Activated CD8-positive, alpha-beta memory T cell treated with anti-CD3 and anti-CD28 coated beads, Interleukin-2, amount 50 U/mL, for 1 hour (primary cell): ENCODE measurements around the gene SPTBN1.
"Not testable (repeated sequence)": the region's sequence is repeated elsewhere in the genome, so short reads cannot be mapped to it uniquely, and the experiment has no call there.

Experiments used
- DNase-seq: peaks from one replicate; pipeline ENCODE4 v3.0.0-alpha.2; 2020; ENCODE audit errors: extremely low read depth

SPTBN1 gene

DNA sequence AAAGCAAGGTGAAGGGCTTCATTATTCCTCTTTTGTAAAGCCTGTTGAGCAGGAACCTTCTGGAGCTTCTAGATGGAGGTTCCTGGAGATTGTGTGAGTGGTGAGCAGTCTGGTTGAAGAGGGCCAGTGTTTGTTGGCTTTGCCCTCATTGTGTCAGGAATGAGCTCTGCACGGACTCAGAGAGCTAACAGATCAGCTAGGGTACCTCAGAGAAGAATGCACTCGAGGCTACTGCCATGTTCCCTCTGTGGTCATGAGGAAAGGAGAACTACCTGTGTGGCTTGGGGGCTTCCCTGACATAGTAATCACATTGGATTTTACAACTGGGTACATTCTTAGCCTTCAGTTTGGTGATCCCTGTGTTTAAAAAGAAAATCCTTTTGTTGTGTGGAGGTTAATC is 46.6 kb downstream of the SPTBN1 start:
- no peak for DNase-seq

DNA sequence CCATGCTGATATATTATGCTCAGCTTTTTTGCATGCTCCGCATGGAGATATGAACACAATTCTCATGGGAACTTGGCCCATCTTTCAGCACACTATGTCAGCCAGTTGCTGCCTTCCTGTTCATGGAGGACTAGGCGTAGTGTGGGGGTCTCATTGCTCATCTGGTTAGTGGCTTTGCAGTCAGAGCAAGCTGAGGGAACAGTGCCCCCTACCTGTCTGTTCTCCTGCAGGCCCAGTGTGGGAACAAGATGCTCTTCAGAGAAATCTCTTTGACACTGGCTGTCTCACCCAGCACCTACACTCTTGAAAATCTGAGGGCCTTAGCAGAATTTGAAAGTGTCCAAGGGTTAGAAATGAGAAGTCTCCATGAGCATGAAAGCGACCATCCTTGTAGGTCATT is 47.1 kb downstream of the SPTBN1 start:
- DNase-seq = no peak

DNA sequence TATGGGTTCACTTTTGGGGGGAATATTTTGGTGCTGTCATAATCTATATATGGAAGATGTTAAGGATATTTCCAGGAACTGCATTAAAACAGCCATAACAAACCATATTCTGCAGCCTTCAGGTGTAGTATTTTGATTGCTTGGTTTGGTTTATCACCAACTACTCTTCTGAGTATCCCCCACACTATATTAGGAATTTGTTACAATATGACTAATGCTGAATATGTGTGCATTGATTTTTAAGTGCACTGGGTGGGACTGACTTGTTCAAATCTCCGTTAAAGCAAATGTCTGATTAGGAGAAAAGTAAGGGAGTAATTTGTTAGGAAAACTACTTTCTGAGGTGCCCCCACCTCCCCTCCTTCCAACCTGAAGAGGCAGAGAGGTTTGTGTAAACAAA is 47.7 kb downstream of the SPTBN1 start:
- no peak for DNase-seq

DNA sequence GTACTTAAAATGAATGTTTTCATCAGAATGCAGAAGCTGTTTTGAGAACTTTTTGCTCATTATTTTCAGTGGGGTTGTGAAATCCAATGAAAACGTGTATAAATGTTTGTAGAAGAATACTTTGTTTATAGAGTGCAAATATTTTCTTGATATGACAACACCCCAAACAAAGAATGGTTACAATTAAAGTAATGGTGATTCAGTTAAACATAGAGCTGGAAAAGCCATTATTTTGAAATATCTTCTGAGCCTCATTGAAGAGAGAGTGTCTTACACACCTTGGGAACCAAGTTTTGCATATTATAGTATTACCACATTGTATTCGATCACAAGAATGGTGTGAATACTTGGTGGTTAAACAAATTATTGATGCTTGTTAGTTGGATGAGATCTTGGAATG is 48.7 kb downstream of the SPTBN1 start:
- DNase-seq = no peak

DNA sequence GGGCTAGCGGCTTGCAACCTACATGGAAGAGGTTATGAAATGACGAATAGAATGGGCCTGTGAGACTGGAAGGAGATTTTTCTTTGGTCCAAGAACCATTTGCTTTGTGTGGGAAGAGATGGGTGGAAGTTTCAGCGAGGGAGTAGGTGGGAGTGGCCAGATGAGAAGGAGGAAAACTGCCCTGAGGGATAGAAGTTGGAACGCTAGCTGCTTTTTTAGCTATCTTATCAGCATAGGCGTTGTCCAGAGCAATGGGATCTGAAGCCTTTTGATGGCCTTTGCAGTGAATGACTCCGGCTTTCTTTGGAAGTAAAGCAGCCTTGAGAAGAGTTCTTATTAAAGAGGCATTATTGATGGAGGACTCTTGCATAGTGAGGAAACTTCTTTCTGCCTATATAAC is 52.4 kb downstream of the SPTBN1 start:
- no peak for DNase-seq

DNA sequence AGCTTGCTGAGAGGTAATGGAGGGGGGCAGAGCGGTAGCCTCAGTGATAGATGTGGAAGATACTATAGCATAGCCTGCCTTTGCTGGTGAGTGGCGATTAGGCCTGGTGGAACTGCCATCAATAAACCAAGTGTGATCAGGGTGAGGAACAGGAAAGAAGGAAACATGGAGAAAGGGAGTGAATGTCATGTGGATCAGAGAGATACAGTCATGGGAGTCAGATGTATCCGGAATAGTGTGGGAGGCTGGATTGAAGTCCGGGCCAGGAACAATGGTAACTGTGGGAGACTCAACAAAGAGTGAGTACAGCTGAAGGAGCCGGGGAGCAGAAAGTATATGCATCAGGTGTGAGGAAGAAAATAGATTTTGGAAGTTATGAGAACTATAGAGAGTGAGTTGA is 52.9 kb downstream of the SPTBN1 start:
- DNase-seq = not testable (repeated sequence)

DNA sequence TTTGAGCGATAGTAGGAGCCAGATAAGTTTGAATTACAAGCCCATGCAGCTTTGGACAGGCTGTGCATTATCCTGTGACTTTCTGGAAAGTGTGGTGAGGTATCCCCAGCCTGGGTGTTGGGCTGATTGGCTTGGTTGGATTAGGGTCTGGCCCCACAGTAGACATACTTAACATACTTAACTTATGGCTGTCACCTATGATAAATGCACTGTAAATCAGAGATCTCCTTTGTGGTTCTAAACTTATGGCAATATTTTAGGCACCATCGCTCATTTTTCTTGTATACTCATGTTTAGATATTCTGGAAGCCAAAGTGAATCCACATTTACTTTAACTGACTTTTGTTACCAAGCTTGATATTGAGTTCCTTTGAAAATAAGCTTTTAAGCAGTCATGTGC is 54.8 kb downstream of the SPTBN1 start:
- no peak for DNase-seq

DNA sequence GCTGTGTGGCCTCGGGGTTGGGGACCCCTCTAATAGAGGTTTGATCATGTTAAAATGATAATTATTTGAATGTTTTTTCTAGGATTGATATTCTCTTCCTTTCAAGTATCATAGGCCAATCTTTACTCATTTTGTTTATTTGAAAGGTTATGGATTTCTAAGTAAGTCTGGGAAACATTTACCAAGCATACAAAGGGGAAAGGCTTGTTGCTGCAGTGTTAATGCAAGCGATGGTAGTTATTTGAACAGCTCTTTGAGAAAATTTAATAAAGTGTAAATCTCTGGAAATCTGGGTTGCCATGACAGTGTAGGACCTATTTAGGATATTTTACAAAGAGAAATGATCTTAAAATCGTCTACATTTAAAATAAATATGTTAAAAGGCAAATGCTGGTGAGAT is 56.1 kb downstream of the SPTBN1 start:
- DNase-seq = no peak

DNA sequence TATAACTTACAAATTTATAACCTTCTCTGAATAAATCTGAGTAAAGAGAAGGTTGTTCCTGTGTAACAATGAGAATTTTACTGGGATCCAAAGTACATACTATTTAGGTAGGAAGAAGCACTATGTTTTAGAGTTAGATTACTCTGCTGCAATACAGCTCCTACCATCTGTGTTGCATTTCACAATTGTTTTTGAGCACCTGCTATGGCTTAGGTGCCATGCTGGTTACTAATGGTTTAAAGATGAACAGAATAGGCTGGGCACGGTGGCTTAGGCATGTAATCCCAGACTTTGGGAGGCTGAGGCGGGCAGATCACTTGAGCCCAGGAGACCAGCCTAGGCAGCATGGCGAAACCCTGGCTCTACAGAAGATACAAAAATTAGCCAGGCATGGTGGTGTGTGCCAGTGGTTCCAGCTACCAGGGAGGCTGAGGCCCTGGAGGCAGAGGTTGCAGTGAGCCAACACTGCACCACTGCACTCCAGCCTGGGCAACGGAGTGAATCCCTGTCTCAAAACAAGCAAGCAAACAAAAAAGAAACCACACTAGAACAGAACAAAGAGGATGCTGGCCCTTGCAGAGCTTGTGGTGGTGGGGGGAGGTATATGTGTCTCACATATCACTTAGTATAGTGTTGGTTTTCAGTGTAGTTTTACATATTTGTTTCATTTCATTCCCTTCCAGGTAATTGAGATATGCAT is 56.7 kb downstream of the SPTBN1 start:
- no peak for DNase-seq

DNA sequence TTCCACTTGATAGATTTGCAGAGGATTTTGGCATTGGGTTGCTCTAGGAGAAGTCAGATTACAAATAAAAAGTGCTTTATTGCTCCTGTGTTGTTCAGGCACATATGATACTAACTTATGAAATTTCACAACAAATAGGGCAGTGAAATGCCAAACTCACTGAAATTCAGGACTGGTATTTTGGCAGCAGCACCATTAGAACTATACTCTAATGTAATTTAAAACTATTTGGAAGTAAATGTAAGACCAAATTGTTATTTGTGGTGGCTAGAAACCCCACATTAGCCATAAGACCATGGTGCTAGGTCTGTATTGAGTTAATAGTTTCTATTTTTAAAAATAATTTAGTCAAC is 57.2 kb downstream of the SPTBN1 start:
- DNase-seq = no peak

DNA sequence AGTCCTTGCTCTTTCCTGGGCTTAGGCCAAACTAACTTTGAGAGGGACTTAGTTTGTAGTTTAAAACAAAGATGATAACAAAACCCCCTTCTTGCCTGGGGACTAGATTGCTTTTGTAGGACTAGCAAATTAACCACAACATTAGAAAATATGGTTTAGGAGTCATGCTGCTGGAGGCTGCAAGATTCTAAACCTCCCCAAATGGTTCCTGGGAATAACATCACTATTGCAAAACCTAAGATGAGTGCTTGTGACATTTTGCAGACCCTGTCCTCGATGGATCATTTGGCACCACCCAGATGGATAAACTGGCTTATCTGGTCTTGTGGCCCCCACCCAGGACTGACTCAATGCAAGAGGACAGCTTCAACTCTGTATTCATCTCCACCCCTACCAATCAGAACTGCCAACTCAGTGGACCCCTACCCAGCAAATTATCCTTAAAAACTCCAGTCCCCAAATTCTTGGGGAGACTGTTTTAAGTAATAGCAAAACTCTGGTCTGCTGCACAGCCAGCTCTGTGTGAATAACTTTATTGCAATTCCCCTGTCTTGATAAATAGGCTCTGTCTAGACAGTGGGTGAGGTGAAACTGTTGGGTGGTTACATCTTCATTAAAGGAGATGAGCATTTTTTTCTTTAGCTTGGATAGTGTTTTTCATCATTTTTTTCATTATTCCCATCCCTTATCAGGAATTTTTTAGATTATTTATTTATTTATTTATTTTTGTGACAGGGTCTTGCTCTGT is 58.9 kb downstream of the SPTBN1 start:
- DNase-seq = no peak

DNA sequence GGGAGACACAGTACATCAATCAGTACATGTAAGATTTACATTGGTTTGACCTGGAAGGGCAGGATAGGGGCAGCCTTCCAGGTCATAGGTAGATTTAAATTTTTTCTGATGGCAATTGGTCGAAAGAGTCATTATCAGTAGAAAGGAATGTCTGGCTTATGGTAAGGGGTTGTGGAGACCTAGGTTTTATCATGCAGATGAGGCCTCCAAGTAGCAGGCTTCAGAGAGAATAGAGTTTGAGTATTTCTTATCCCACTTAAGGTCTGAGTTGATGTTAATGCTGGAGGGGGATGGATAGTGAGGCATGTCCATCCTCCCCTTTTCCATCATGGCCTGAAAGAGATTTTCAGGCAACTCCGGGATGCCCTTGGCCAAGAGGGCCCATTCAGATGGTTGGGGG is 60.7 kb downstream of the SPTBN1 start:
- DNase-seq = no peak

DNA sequence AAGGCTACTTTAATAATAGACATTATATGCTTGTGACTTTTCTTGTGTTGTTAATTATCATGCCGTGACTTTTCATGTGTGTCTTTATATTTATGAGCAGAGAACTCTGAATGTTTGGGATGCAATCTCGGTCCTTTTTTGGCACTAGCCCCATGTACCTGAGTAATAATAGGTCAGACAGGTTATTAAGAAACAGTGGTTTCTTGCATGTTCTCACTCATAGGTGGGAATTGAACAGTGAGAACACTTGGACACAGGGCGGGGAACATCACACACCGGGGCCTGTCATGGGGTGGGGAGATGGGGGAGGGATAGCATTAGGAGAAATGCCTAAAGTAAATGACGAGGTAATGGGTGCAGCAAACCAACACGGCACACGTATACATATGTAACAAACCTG is 61.9 kb downstream of the SPTBN1 start:
- DNase-seq = not testable (repeated sequence)

DNA sequence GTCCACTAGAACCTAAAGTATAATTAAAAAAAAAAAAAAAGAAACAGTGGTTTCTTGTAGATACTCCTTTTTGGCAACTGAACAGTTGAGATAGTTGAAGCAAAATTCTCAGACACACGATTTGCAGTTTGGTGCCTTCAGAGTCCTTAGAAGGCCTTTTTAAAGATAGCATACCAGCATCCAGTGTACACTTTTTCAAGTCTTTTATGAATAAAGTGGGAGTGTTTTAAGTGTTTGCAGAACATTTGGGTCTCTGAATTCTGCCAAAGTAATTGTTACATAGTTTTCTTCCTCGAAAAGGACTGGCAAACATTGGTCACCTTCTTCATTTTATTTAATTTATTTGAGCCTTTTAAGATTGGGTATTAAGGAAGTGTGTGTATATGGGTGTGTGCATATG is 62.3 kb downstream of the SPTBN1 start:
- no peak for DNase-seq

DNA sequence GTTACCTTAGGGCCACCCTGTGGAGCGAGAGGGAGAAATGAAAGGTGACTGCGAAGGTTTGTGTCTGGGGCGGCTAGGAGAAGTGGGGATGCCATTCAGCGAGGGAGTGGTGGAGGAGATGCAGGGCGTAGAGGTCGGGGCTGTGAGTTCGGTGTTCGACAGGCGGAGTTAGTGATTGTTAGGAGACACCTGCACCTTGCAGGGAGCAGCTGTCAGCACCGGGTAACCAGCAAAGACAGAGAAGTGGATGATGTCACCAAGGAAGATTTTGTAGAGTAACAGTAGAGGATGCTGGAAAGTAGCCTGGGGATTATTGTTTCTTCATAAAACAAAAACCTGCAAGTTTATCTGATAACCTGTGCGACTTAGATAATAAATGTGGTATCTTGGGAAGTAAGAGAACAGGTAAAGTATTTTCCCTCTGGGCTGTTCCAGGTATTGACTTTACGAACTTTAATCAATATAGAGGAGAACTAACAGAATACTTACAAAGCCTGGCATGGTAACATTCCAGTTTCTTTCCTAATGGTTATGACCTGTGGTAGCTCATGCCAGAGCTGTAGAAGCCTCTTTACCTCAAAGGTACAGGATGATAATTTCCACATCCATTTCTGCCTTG is 63.8 kb downstream of the SPTBN1 start:
- no peak for DNase-seq

DNA sequence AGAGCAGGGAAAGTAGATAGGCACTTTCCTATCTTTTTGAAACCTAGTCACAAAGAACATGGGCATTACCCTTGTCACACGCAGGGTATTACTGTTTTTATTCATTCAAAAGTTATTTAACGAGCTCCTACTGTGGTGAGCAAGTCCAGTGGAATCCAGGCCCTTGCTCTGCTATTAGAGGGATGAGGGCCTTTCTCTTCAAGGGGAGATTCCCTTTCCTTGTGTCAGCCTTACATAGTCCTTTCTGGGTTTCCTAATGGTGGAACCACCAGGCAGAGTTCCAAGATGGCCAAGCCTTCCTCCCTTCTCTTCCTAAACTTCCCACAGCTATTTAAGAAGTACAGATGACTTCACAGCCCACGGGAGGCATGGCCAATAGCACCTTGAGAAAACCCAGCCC is 64.6 kb downstream of the SPTBN1 start:
- DNase-seq = no peak

DNA sequence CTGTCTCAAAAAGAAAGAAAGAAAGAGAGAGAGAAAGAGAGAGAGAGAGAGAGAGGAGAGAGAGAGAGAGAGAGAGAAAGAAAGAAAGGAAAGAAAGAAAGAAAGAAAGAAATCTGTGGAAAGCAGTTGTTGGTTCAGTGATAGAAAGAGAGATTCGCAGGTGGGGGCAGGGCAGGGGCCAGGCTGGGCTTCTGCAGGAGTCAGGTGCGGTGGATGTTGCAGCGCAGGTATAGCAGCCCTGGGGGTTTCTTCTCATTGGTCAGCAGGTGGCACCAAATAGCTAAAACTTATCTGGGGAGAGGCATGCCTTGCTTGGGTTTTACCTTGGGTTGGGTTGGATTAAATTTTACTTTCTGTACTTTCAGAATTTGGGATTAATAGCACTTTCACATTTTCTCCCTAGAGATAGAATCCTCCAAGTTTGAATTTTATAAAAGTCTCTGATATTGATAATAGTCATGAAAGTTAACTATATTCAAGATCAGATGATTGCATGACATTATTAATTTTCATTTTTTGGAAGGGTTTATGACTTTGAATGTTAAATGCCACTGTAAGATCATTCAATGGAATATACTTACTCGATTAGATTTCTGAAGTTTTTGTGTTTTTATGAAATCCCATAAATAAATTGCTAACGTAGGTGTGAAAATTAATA is 66.6 kb downstream of the SPTBN1 start:
- DNase-seq = peak; percentile 54

DNA sequence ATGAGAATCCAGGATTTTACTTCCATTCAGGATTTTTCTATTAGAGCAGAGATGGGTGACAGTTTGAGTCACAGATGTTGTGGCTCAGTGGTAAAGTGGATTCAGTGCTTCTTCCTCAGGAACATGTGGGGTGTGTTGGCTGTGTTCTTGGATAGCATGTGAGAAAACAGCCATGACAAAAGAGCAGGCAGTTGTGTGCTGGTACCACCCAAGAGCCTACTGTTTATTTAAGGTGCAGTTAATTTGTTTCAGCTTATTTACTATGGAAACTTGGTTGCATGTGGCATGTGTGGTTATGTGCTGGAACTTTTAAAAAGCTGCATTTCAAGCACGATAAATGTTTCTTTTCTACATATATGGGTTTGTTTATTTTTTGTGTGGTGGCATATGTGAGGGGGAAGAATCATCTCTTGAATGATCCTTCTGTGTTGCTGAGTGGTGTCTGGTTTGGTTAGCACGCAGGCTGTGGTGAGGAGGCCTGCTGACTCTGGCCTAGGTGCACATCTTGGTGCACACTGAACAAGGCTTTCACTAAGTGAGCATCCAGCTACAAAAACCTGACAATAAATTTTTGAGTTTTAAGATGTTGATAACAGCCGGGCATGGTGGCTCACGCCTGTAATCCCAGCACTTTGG is 67.3 kb downstream of the SPTBN1 start:
- no peak for DNase-seq

DNA sequence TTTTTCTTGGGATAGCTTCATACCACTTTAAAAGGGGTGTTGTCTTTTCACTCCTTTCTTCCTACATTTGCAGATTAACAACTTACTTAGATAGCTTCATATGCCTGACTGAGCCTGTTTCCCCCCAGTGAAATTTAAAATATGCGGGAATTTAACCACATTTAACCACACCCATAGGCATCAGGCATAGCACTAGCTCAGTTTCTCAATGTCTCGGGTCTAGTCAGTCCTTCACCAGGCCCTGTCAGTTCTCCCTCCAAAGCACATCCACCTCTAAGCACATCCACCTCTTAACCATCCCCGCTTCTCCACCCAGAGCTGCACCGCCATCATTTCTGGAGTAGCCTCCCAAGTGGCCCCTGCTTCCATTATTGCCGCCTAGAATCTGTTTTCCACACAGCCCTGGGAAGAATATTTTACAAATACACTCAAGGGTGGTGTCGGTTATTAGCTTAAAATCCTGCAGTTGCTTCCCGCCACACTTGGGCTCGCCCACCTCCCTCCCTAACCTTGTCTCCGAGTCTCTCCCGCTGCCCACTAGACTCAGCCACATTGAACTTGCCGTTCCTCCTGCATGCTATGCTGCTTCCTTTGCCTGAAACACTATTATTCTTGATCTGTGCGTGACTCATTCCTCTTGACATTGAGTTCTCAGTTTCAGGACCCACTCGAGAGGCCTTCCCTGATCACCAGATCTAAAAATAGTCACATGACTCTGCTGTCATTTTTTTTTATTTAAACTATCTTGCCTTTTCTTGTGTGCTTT is 68.3 kb downstream of the SPTBN1 start:
- no peak for DNase-seq

DNA sequence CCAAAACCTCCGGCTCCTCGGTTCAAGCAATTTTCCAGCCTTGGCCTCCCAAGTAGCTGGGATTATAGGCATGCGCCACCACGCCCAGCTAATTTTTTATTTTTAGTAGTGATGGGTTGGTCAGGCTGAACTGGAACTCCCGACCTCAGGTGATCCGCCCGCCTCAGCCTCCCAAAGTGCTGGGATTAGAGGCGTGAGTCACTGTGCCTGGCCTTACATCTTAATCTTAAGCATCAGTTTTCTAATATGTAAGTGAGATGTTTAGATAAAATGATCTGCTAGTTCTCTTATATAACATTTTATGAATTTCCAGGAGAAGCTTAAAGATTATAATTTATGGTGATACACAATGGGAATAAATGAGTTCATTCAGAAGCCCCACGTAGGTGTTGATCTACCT is 69.2 kb downstream of the SPTBN1 start:
- DNase-seq = no peak

DNA sequence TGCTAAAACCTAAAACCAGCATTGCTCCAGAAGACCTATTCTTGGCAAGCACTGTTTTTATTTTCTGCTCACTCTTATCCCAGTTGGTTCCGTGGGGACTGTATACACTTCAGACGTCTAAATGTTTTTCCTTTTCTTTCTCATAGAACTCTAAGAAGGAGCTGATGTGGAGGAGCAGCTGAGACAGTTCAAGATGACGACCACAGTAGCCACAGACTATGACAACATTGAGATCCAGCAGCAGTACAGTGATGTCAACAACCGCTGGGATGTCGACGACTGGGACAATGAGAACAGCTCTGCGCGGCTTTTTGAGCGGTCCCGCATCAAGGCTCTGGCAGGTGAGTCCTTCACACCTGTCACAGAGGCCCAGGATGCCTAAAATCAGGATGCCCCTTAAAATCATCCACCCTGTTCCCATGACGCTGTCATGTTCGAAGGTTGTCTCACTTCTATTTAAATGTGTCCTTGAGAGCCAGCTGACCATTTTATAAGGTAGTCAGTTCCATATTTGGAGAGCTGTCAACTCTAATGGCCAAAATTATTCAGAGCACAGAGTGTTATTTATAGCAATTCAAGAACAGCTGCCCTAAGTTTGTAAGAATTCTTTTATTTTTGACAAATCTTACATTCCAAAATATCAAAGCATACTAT is 70.2 kb downstream of the SPTBN1 start:
- no peak for DNase-seq
